Endothelial cell of umbilical vein (primary cell): ENCODE data around the gene XPO6. TPM values are rescaled to one million over a fixed set of nuclear protein-coding genes. Genes with fewer than 3 reads are reported as not detected.

ENCODE experiments used
- BruUV-seq: library from RNA; stranded (reverse); fragments of 400-500 nt; replicated peaks from 2 replicates; lab custom pipeline; 2021; lab: Mats Ljungman, UMichigan
- CTCF ChIA-PET: fragments of 300-600, 350-600 bp; sonication (Branson Sonifier 250); formaldehyde crosslinking; loops from one replicate; lab custom pipeline; 2021; ENCODE audit warnings: antibody characterized with exemption, inconsistent platforms; lab: Charles Lee
- POLR2A ChIA-PET: fragments of 300-600, 350-600 bp; sonication (Branson Sonifier 250); formaldehyde crosslinking; loops from one replicate; lab custom pipeline; 2021; ENCODE audit warnings: antibody characterized with exemption, inconsistent platforms; lab: Charles Lee
- DNase-seq: peaks from one replicate; pipeline ENCODE4 v3.0.0-alpha.2; 2011; ENCODE audit warnings: low read depth, low spot score
- FAIRE-seq: peaks from 2 replicates; lab custom pipeline; 2011; peaks lifted over from hg19 to GRCh38; lab: Jason Lieb, UNC
- H2AFZ ChIP-seq: 2 replicates; pipeline ENCODE4 v1.6.0; 2012; ENCODE audit warnings: low read depth, low read length, control low read depth, inconsistent platforms
- H3K27ac ChIP-seq: 2 replicates; pipeline ENCODE4 v1.5.1; 2011; ENCODE audit warnings: low read depth, mild to moderate bottlenecking, control low read depth, low read length, moderate library complexity; ENCODE audit not compliant: insufficient read depth
- H3K27me3 ChIP-seq, 2 experiments: 2 replicates each; pipeline versions ENCODE4 v1.6.0 to v1.6.1; 2011; ENCODE audit warnings: low read length in 2 of 2, mixed read lengths in 1 of 2; ENCODE audit not compliant: control insufficient read depth in 2 of 2, insufficient read depth in 2 of 2
- H3K36me3 ChIP-seq, 2 experiments: 2 replicates in 1 of 2; 3 replicates in 1 of 2; pipeline ENCODE4 v1.5.1; 2011; ENCODE audit warnings: low read length in 2 of 2, mild to moderate bottlenecking in 1 of 2, moderate library complexity in 1 of 2; ENCODE audit not compliant: control insufficient read depth in 2 of 2, insufficient read depth in 2 of 2; ENCODE audit errors: extremely low read depth in 1 of 2
- H3K4me1 ChIP-seq: 3 replicates; pipeline ENCODE4 v1.5.1; 2011; ENCODE audit warnings: mild to moderate bottlenecking, low read length; ENCODE audit not compliant: control insufficient read depth, insufficient read depth; ENCODE audit errors: extremely low read depth
- H3K4me2 ChIP-seq: 2 replicates; pipeline ENCODE4 v1.6.1; 2011; ENCODE audit warnings: low read length, control low read depth, mixed read lengths; ENCODE audit not compliant: insufficient read depth
- H3K4me3 ChIP-seq, 3 experiments: fragments of 200-600 bp in 1 of 3; sonication (generic), shearing (Covaris generic) in 1 of 3; replicated peaks in 1 of 3; 2 replicates each; pipeline ENCODE4 v1.5.1; 2011 to 2016; ENCODE audit warnings: control low read depth in 3 of 3, low read length in 3 of 3, mild to moderate bottlenecking in 2 of 3, inconsistent platforms in 1 of 3, low read depth in 1 of 3, moderate library complexity in 1 of 3; ENCODE audit not compliant: insufficient read depth in 1 of 3
- H3K79me2 ChIP-seq: 2 replicates; pipeline ENCODE4 v1.6.0; 2012; ENCODE audit warnings: low read length, inconsistent platforms; ENCODE audit not compliant: control insufficient read depth, insufficient read depth
- H3K9ac ChIP-seq: replicated peaks from 2 replicates; pipeline ENCODE3; 2011; ENCODE audit warnings: low read length, control low read depth; ENCODE audit not compliant: insufficient read depth; ENCODE audit errors: extremely low read depth
- H3K9me1 ChIP-seq: replicated peaks from 3 replicates; pipeline ENCODE4 v1.6.0; 2011; ENCODE audit warnings: mild to moderate bottlenecking, low read length; ENCODE audit not compliant: control insufficient read depth, insufficient read depth; ENCODE audit errors: extremely low read depth
- H3K9me3 ChIP-seq: replicated peaks from 2 replicates; pipeline ENCODE4 v1.5.1; 2012; ENCODE audit warnings: low read length, inconsistent platforms; ENCODE audit not compliant: control insufficient read depth, insufficient read depth
- H4K20me1 ChIP-seq: replicated peaks from 2 replicates; pipeline ENCODE3; 2011; ENCODE audit warnings: mild to moderate bottlenecking, low read length; ENCODE audit not compliant: control insufficient read depth, insufficient read depth; ENCODE audit errors: extremely low read depth
- CTCF ChIP-seq, 2 donors: IDR thresholded peaks; 1 replicate in 1 of 2; 2 replicates in 1 of 2; pipeline ENCODE4 v1.5.1; 2011; ENCODE audit warnings: low read length in 2 of 2, mild to moderate bottlenecking in 2 of 2, moderate library complexity in 2 of 2, control low read depth in 1 of 2, inconsistent platforms in 1 of 2, low read depth in 1 of 2; ENCODE audit not compliant: insufficient read depth in 1 of 2; ENCODE audit errors: extremely low read depth in 1 of 2
- EZH2 ChIP-seq: IDR thresholded peaks from 2 replicates; pipeline ENCODE4 v1.6.1; 2012; ENCODE audit warnings: borderline replicate concordance, low read depth, mild to moderate bottlenecking, moderate library complexity, low read length, inconsistent platforms; ENCODE audit not compliant: severe bottlenecking
- GATA2 ChIP-seq: IDR thresholded peaks from 2 replicates; pipeline ENCODE4 v1.7.0; 2011; ENCODE audit warnings: low read depth, mild to moderate bottlenecking, moderate library complexity, mixed read lengths, low read length; ENCODE audit not compliant: insufficient read length, insufficient read depth
- MAX ChIP-seq: IDR thresholded peaks from 2 replicates; pipeline ENCODE4 v1.6.1; 2011; ENCODE audit not compliant: insufficient read depth, insufficient read length
- MYC ChIP-seq: IDR thresholded peaks from one replicate; pipeline ENCODE4 v1.6.1; 2011; ENCODE audit warnings: mild to moderate bottlenecking, low read depth, low read length
- POLR2A ChIP-seq: IDR thresholded peaks from 2 replicates; pipeline ENCODE4 v1.6.1; 2012; ENCODE audit warnings: low read depth, mild to moderate bottlenecking, control low read depth, low read length
- dilution Hi-C: fragments of 300-500 bp; cut with MboI; formaldehyde crosslinking; loops from one replicate; pipeline ENCODE4 v1.15.0; 2019; ENCODE audit warnings: low sequenced_read_pairs; ENCODE audit not compliant: extremely low pct_ligation_motif_present
- intact Hi-C: fragments of 100-400 bp; cut with micrococcal nuclease; formaldehyde crosslinking; loops from one replicate; pipeline ENCODE4 v1.10.0; 2022
- polyA plus RNA-seq, 4 experiments: library from polyadenylated mRNA; depleted of rRNA in 3 of 4; stranded (reverse) in 3 of 4; unstranded in 1 of 4; fragments of >200 nt; gene quantifications; 2 replicates each; pipeline versions ENCODE4 v1.2.1 to v1.2.3, GENCODE V29; 2011 to 2012; ENCODE audit warnings: missing spikeins in 1 of 4
- total RNA-seq: library from RNA; stranded (reverse); gene quantifications from 2 replicates; pipeline ENCODE4 v1.2.3, GENCODE V29; 2021

XPO6 gene
- total and polyA plus RNA-seq, 2 donors (not counting 3 experiments of a cell fraction or from before 2014, with no cell fraction given), result 170 to 272 TPM

- no peak for FAIRE-seq
- no peaks in the 10 kb centered on the region for H3K4me1 ChIP-seq
- no peak for DNase-seq
Measured at GRCh38 chr16:28091656-28092055, 120.1 kb downstream of the XPO6 start.

GRCh38 chr16:28090646-28091377 is 121.0 kb downstream of the XPO6 start:
- Histone ChIP-seq H3K9me3 (no peaks in the 10 kb centered on the region), H3K27ac (no peak overlapping the region), H3K9me1 (no peaks in the 10 kb centered on the region), H3K79me2 (no peaks in the 10 kb centered on the region), H4K20me1 (no peaks in the 10 kb centered on the region), H3K36me3 (peaks cover 0 to 4% of the 10 kb centered on the region in 2 experiments), H3K27me3 (no peaks in the 10 kb centered on the region), H2AFZ (no peak overlapping the region), H3K9ac (no peak overlapping the region), H3K4me1 (no peaks in the 10 kb centered on the region), H3K4me3 (no peak overlapping the region), H3K4me2 (no peak overlapping the region)
- BruUV-seq, result no TSS peak
- ChIA-PET CTCF (interaction anchor here (1.2 kb wide), 1 partner anchor 20 kb away, joined by 3 read pairs; no protein-coding TSS in a partner anchor), POLR2A (no interaction called here)
- no peak for DNase-seq
- dilution Hi-C loops, result no loop called here
- FAIRE-seq, result no peak
- no peak for TF ChIP-seq MAX
- peak; percentile 16 to 25 for TF ChIP-seq CTCF (IDR thresholded peaks at IDR 0.05; ENCODE audit: extremely low read depth in 1 of 2, insufficient read depth in 1 of 2, low read depth in 1 of 2, low read length in 2 of 2)
- no peak for TF ChIP-seq MYC
- intact Hi-C loops, result no loop called here

More at GRCh38 chr16:28091656-28092055, 120.1 kb downstream of the XPO6 start:
- Histone ChIP-seq H3K4me3 (no peak overlapping the region), H3K27ac (no peak overlapping the region), H2AFZ (no peak overlapping the region), H3K9ac (no peak overlapping the region), H3K36me3 (peaks cover 0 to 4% of the 10 kb centered on the region in 2 experiments), H4K20me1 (no peaks in the 10 kb centered on the region), H3K4me2 (no peak overlapping the region), H3K79me2 (no peaks in the 10 kb centered on the region), H3K9me1 (no peaks in the 10 kb centered on the region), H3K27me3 (no peaks in the 10 kb centered on the region), H3K9me3 (no peaks in the 10 kb centered on the region)
- dilution Hi-C loops, result no loop called here
- intact Hi-C loops, result no loop called here
- ChIA-PET POLR2A (no interaction called here), CTCF (no interaction called here)
- BruUV-seq, result no TSS peak
- TF ChIP-seq GATA2, result no peak
- TF ChIP-seq EZH2, result no peak
- no peak for TF ChIP-seq MAX
- no peak for TF ChIP-seq POLR2A
